HG03460 (cell line): ENCODE data around the gene ECI1.
"Not testable (repeated sequence)": the region's sequence is repeated elsewhere in the genome, so short reads cannot be mapped to it uniquely, and the experiment has no call there.

ENCODE experiments used
- ATAC-seq: cut with Tn5 transposase; IDR thresholded peaks from one replicate; pipeline ENCODE4 v1.9.1; 2021; ENCODE audit not compliant: unreplicated experiment

ECI1 gene

DNA sequence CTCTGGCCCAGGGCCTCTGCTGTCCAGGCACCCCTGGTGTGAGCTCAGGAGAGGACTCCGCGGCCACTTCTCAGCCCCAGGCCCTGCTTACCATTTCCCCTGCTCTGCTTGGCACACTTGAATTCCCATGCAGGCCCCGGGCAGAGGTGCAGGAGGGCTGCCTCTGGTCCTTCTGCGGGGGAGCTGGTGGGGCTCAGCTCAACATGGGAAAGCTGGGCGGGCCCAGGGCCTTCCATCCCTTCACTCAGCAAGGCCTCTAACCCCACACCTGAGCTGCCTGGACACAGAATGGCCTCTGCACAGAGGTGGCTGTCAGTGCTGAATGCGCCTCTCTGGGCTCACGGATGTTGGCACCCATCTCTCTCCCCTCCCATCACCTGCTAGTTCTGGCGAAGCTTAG, 29.1 kb upstream of the ECI1 start:
- no peak for ATAC-seq

DNA sequence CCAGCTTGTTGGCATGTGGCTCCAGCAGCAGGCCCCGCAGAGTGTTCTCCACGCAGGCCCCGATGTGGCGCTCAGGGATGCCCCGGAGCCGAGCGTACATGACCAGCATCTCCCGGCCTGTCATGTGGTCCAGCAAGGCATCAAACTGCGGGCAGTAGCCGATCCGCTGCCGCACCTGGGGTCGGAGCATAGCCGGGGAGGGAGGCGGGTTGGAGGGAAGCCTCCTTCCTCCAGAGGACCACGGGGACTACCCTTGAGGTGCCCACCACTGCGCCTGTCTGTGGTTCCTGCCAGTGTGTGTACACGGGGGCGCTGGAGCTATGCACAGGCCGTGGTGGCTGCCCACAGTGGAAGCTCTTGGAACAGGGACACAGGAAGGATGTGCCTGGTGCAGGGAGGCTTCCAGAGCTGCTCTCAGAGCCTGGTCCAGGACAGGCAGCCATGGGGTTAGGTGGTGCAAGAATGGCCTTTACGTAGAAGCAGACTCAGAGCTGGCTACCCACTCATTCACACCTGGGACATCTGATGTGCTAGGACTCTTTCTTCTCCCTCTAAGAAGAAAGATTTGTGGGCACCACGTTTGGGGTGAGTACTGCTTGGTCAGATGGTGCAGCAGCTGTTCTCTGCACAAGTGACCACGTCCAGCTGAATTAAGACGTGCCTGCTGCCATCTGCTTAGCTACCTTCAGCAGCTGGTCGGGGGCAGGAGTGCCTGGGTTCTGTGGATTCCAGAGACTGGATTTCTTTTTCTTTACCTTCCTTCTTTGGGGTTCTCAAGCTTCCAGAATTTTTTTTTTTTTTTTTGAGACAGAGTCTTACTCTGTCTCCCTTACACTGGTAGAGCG, 27.8 kb upstream of the ECI1 start:
- ATAC-seq, result no peak

DNA sequence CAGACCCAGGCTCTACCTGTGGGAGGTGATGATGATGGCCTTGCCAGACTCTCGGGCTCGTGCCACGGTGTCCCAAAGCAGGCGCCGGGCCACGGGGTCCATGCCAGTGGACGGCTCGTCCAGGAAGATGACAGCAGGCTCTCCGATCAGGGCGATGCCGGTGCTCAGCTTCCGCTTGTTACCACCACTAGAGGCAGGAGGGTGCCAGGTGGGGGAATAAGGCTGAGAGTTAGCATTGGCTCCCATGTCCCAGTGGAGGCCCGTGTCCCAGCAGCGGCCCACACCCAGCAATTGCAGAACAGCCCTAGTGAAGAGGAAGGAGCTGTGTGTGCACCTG, 26.9 kb upstream of the ECI1 start:
- ATAC-seq, result no peak

DNA sequence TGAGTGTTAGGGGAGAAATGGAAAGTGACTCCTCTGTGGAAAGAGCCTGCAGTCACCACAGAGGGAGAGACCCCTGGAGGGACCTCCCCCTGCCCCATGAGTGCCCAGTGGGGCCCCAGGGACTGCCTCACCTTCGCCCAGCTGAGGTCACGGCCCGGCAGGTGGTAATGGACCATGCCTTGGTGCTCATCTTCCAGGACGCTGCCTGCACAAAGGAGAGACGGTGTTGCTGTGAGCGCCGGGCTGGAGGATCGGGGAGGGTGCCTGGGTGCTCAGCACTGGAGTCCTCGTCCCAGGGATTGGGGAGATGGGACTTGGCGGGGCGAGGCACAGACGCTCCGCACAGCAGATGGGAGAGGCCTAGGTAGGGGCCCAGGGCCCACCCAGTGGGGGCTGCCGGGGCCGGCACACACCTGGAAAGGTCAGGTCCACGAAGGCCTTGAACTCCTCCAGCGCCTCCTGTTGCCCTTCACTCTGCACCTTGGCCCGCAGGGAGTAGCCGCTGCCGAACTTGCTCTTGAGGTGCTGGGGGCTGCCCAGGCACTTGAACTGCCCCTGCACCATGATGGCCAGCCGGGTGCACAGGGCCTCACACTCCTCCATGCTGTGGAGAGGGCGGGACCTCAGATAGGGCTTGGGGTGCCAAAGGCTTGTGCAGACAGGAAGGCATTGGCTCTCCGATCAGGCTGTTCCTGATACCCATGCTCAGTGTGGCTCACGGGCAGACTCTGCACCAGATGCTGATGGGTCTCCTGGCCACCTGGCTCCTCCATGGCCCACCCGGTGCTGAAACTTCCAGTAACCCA, 26.3 kb upstream of the ECI1 start:
- ATAC-seq, result no peak

DNA sequence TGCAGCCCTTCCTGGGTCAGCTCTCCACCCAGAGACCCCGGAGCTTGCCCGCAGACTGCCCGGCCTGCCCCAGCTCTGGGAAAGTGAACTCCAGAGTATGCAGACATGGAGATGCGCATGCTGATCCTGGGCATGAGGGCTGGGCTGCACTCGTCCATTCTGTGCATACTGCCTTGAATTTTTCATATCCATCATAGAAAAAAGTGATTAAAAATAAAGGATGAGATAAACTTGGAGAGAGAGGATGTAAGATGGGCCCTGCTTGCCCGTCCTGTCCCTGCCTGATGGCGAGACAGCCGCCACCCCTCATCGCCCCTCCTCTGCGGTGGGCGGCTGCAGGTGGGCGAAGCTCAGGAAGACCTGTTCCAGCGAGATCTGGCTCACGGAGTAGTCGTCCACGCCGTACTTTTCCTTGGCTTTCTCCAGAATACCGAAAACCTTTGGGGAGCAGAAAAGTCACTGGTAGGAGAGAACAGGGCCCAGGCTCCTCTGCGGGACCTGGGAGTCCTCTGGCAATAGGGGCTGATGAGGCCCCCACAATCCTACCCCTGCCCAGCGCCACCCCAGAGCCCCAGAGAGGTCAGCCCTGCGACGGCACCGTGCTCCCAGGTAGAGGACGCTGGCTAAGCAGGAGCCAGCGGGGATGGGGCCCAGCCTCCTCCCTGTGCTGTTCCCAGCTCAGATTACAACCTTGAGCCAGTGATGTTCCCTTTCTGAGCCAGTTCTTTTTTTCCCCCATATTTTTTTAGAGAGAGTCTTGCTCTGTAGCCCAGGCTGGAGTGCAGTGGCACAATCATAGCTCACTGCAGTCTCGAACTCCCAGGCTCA, 25.2 kb upstream of the ECI1 start:
- no peak for ATAC-seq

DNA sequence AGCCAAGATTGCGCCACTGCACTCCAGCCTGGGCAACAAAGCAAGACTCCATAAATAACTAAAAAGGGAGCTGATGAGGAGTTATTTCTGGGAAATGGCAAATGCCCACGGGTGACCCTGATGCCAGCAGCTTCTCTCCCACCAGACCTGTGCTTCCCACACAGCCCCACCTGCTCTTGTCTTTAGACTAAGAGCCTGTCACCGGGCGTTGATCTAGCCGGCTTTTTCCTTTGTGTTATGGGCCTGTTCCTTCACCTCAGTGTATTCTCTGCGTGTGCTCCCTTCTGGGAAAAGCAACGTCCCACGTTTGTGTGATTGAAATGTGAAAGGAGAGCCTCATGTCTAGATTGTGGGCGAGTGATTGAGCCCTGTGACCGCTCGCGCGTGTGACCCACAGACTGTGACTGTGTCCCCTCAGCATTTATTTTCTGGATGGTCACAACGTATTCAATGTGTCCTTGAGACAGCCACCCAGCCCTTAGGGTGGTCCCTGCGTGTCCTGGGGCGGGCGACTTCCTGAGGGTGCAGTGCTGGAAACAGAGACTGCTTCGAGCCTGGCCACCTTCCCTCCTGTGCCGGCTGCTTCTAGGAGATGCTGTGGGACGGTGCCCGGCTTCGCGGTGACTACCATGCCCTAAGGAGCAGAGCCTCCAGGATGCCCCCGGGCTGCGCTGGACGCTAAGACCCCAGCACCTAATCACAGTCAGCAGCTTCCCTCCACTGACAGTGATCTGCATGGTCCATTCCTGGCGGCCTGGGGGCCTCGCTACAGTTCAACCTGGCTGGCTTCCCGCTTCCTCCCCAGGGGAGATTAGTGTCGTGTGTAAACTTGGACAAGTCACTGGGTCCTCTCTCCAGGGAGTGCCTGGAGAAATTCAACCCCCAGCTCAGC, 24.3 kb upstream of the ECI1 start:
- no peak for ATAC-seq

DNA sequence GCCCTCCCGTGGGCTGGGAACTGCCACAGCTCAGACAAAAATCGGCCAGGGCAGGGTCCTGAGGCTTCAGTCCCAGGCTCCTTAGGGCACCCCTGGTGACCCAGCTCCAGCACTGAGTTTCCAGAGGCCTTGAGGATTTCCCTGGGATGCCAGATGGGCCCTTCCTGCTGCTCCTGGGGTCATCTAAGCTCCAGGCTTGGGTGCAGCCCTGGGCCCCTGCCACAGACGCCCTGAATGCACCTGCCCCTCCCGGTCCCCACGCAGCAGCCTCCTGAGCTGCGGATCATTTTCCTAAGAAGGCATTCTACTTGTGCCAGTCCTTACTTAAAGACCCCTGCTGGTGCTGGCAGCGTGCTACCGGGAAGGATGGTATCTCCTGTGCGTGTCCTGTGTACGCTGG, 22.5 kb upstream of the ECI1 start:
- ATAC-seq, result no peak

DNA sequence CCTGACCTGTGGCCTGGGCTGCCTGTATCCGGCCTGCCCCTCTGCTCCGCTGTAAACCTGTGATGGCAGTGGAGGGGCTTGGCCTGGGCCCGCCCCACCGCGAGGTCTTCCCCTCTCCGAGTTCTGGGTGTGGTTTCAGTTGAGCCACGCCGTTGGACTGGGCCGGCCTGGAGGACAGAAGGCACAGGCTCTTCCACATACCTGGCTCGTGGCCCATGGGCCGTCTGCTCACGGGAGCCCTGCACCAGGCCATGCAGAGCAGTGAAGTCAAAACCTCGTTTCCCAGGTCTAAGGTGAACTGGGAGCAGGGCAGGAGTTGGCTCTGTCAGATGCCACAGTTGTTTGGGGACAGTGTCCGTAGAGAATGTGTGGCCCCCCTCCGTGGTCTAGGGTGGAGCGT, 22.1 kb upstream of the ECI1 start:
- no peak for ATAC-seq

DNA sequence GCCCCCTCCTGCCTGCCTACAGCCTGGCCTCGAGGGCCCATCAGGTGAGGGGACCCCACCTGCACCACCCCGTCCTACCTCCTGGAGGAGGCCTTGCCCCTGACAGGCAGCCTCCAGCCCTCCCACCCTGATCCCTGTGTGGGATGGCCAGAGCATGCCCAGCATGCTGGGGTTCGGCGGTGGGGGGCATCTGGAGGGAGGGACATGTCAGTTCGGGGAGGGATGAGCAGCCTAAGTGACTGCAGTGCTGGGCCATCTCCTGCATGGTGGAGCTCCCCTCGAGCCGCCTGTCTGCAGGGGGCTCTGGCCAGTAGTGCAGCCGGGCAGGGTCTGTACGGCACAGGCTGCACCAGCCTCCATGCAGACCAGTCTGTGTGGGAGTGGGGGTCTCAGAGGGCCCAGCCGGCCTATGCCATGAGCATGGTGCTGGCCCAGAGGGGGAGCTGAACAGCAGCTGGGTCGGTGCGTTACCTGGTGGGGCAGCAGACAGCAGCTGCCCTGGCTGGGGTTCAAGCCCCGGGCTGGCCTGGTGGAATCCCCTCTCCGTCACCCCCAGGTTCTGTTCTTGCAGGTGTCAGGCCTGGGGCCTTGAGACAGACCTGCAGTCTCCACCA, 20.6 kb upstream of the ECI1 start:
- ATAC-seq, result no peak

DNA sequence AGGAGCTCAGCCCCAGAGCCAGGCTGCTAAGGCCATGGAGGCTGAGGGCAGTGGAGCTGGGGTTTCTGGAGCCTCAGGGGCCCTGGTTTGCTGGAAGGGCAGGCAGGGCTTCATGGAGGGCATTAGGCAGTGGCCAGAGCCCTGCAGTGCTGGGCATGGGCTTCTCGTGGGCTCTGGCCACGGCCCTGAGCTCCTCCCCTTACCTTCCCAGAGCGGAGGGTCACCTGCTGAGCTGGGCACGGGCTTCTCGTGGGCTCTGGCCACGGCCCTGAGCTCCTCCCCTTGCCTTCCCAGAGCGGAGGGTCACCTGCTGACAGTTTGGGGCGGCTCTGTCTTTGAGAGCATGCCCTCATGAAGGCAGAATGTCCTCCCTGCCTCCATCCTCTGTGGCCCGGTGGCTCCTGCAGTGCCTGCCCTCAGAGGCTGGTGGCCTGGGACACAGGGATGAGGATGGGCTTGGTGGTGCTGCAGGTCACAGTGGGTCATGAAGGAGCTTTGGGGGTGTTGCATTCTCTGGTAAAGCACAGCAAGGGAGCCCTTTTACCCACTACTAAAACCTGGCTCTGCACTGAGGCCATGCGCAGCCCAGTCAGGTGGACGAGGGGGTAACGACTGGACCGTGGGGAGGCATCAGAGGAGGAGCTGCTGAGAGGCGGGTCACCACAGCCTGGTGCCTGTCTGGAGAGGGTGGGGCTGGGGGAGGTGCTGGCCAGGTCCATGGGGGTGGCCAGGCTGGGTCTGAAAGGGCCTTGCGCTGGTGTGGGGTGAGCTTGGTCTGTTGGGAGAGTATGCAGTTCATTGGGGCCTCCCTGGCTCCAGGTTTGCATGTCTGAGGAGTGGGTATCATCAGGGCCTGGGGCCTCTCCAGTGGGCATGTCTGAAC, 19.4 kb upstream of the ECI1 start:
- no peak for ATAC-seq

DNA sequence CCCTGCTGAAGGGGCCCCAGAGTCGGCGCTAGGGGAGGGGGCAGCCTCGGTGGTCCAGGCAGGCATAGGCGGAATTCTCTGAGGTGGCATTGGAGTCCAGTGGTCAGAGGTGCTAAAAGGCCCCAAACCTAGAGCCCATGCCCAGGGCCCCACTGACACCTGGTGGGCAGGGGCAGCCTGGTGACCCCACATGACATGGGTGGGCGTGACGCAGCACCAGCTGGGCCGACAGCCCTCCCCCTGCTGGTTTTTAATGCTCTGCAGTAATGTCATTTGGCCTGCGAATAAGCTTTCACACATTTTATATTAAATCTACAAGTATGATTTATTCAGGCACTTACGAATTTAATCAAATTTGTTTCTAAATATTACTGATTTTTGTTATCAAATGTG, 18.7 kb upstream of the ECI1 start:
- ATAC-seq, result no peak

DNA sequence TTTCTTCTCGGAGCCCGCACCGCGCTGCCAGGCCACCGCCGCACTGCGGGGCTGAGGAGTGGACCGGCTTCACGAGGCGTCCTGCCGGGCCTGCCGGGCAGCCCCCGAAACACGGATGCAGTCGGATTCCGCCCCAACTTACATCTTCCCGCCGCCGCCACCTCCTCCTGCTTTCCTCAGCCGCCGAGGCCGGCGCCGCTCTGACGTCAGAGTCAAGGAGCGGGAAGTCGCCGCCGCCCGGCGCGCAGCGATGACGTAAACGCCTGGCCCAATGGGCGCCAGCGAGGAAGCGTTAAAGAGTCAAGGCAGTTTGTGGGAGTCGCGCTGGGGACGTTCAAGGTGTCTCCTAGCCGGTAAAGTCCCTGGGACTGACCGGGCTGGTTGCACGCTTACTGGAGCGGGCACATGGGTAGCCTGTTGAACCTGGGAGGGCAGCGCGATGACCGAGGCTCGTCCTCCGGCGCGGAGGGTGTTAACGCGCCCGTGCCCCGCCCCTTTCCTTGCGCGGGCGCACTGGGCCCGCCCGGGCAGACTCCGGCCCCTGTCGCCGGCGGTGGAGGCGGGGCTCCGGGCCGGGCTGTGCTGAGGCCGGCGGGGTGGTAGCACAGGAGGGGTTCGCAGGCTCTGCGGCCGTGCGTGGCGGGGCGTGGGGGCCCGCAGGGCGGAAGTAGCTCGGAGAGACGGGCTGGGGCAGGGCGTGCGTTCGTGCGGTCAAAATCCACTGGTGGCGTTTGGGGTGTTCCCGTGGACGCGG, 16.7 kb upstream of the ECI1 start, which contains the start of gene RNPS1:
TSS of gene RNPS1 (minus strand) at position 214 of the 754 bp plus-strand sequence. CDS start 3,483 bp downstream, outside the sequence.
- peak; percentile 58 for ATAC-seq

DNA sequence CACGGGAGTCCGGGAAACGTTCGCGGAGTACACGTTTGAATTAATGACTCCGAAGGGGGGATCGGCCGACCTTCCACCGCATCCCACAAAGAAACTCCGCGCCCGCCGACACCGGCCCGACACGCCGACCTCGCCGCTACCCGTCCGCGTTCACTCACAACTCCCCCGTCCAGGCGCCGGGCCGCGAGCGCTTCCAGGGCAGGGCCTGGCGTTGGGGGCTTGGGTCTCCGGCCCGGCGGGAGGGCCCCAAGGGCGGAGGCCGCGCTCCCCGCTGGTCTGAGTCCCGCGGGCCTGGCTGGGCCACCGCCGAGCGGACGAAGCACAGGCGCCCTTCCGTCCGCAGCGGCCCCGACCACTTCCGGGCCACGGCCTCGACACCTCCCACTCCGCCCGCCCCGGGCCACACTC, 16.1 kb upstream of the ECI1 start:
- peak; percentile 57 for ATAC-seq

DNA sequence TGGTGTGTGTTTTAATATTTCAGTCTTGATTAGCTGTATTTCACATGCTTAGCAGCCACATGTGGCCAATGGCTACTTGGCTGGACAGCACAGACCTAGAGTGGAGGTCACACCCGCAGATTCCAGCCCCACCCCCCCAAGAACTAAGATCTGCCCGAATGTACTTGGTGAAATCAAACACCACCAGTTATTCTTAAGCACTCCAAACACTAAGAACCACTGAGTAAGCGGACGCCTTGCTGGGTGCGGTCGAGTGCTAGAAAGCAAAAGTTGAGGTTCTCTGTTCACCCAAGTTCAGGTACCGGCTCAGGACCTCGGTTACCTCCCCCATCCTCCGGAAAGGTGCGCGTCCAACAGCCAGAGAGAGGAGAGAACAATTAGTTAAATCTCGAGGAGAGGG, 15.5 kb upstream of the ECI1 start:
- not testable (repeated sequence) for ATAC-seq

DNA sequence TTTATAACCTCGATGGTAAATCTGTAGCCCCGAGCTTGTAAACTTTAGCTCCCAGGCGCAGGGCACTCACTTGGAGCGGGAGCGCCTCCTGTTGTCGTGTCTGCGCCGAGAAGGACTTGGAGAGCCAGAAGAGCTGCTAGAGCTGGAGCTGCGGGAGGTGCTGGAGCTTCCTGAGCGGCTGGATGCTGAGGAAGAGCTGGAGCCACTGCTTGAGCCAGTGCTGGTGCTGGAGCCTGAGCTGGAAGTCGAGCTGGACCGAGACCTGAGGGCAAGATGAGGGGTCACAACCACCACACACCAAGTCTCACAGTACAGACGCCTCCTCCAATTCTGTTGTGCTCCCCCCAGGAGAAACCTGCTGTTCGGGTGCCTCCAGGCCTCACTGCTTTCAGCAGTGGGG, 11.6 kb upstream of the ECI1 start:
- ATAC-seq, result not testable (repeated sequence)

DNA sequence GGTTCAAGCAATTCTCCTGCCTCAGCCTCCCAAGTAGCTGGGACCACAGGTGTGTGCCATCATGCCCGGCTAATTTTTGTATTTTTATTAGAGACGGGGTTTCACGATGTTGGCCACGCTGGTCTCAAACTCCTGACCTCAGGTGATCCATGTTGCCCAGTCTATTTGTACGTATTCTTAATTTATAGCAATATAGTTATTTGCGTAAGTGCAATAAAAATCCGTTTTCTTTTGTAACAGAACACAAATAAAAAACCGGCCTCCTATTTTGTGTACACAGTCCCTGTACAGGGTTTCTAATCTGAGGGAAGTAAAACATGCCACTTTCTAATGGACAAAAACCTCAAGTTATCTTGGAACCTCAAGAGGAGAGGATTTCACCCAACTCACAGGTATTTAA, 8.9 kb upstream of the ECI1 start:
- ATAC-seq, result no peak

DNA sequence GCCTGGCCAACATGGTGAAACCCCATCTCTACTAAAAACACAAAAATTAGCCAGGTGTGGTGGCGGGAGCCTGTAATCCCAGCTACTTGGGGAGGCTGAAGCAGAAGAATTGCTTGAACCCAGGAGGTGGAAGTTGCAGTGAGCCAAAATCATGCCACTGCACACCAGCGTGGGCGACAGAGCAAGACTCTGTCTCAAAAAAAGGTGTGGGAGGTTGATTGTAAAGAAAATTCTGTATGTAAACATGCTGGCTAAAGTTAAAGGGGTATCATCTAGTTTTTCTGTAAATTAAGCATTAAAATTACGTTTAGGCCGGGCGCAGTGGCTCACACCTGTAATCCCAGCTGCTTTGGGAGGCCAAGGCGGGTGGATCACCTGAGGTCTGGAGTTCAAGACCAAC, 7.1 kb upstream of the ECI1 start:
- not testable (repeated sequence) for ATAC-seq

DNA sequence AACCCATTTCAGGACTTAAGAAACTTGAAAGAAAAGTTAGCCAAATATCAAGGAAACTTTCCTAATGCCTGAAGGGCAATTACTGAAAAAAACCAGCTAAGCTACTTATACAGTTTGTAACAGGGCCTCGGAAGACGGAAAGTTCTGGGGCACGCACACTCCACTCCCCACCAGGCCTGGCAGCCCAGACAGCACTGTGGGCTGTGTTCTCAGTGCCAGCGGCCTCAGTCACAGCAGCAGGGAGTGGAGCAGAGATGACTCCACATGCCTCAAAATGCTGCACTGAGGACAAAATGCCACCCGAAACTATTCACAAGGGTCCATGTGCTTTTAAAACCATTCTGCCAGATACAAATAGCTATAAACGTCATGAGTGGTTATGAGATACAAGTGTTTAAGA, 6.3 kb upstream of the ECI1 start:
- ATAC-seq, result no peak
